K562 (cell line): ENCODE results near the gene RFPL1.

ENCODE experiments used
- CHD1 ChIP-seq: fragments of 200-600 bp; sonication (generic); IDR thresholded peaks from one replicate; pipeline ENCODE4 v1.6.1; 2012; ENCODE audit warnings: mild to moderate bottlenecking, moderate library complexity, low read length, inconsistent platforms
- DIDO1 ChIP-seq: fragments of 450-650 bp; IDR thresholded peaks from 2 replicates; pipeline ENCODE4 v1.6.1; 2016; ENCODE audit warnings: low read depth, missing biosample characterization, missing genetic modification characterization
- JUN ChIP-seq, 2 experiments: sonication (generic) in 1 of 2; formaldehyde crosslinking in 1 of 2; IDR thresholded peaks; 2 replicates each; pipeline versions ENCODE4 v1.6.1 to v1.8.0; 2012 to 2022; ENCODE audit warnings: borderline replicate concordance in 2 of 2, mild to moderate bottlenecking in 2 of 2, improper control_type of control experiment in 1 of 2, low read depth in 1 of 2, low read length in 1 of 2, missing genetic modification reagents in 1 of 2
- SRSF7 ChIP-seq: fragments of 200-400 bp; formaldehyde crosslinking; optimal IDR thresholded peaks from 2 replicates; pipeline ENCODE3; 2017; ENCODE audit warnings: mild to moderate bottlenecking, low read depth, low read length
- YY1 ChIP-seq, 3 experiments: IDR thresholded peaks; 2 replicates each; pipeline ENCODE4 v1.6.1; 2011; ENCODE audit warnings: low read length in 2 of 3, mild to moderate bottlenecking in 2 of 3, moderate library complexity in 2 of 3, borderline replicate concordance in 1 of 3, control low read depth in 1 of 3, low read depth in 1 of 3; ENCODE audit not compliant: insufficient read depth in 3 of 3, insufficient replicate concordance in 2 of 3, control insufficient read depth in 1 of 3, insufficient read length in 1 of 3; ENCODE audit errors: extremely low read depth in 1 of 3
- ZFP1 ChIP-seq: fragments of 450-650 bp; formaldehyde crosslinking; IDR thresholded peaks from 2 replicates; pipeline ENCODE4 v1.4.0; 2020; ENCODE audit warnings: mild to moderate bottlenecking, mixed read lengths
- ZNF274 ChIP-seq: IDR thresholded peaks from 2 replicates; pipeline ENCODE4 v1.6.1; 2011; ENCODE audit warnings: low read depth, mild to moderate bottlenecking, low read length, moderate library complexity, borderline replicate concordance
- ZNF586 ChIP-seq: fragments of 450-650 bp; formaldehyde crosslinking; conservative IDR thresholded peaks from 2 replicates; pipeline ENCODE4 v1.4.0; 2020; ENCODE audit warnings: mild to moderate bottlenecking, moderate library complexity
- ZNF780A ChIP-seq: fragments of 250-450 bp; sonication (Bioruptor Pico); IDR thresholded peaks from 2 replicates; pipeline ENCODE4 v1.5.0; 2021; ENCODE audit warnings: mild to moderate bottlenecking
- ZNF785 ChIP-seq: fragments of 250-450 bp; sonication (Bioruptor Pico); IDR thresholded peaks from 2 replicates; pipeline ENCODE4 v1.4.0; 2020; ENCODE audit warnings: mild to moderate bottlenecking
- TF ChIP-seq, protein P1 (sequence below), 3 experiments: IDR thresholded peaks in 2 of 3; conservative IDR thresholded peaks in 1 of 3; 2 replicates each; pipeline ENCODE4 v1.5.1; 2011 to 2012; ENCODE audit warnings: low read length in 3 of 3, mild to moderate bottlenecking in 3 of 3, control low read depth in 2 of 3, improper control_type of control experiment in 1 of 3, inconsistent platforms in 1 of 3, low read depth in 1 of 3, mixed read lengths in 1 of 3, moderate library complexity in 1 of 3; ENCODE audit not compliant: insufficient read depth in 2 of 3
- TF ChIP-seq, protein P2 (sequence below): fragments of 450-650 bp; IDR thresholded peaks from 2 replicates; pipeline ENCODE4 v1.6.1; 2016
- TF ChIP-seq, protein P3 (sequence below): fragments of 250-450 bp; sonication (Bioruptor Pico); IDR thresholded peaks from 2 replicates; pipeline ENCODE4 v1.5.0; 2020; ENCODE audit warnings: mild to moderate bottlenecking, borderline replicate concordance

DNA sequence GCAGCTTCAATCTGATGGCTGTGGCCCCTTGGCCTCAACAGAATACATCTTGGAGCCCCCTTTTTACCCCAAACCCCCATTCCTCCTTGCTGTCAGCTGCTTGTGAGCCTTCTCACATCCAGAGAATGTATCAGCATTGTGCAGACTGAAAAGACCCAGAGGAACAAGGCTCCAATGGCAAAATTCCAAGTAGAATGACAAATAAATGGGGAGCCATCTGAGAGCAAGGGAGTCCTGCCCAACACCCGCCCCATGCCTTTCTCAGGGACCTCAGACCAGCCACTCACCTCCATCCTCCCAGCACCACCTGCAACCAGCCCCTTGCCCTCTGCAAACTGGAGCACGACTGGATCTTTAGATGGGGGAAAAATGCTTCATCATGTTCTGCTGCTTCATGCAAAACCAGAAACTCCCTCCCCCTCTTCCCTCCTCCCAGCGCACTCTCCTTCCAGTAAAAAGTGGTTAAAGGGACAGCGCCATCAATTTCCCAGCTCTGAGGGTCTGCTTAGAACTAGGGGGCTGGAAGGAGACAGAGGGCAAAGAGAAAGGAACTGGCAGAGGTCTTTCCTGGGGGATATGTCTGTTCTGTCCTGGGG lies 39.4 kb downstream of the RFPL1 start:
- TF ChIP-seq, protein P1, sequence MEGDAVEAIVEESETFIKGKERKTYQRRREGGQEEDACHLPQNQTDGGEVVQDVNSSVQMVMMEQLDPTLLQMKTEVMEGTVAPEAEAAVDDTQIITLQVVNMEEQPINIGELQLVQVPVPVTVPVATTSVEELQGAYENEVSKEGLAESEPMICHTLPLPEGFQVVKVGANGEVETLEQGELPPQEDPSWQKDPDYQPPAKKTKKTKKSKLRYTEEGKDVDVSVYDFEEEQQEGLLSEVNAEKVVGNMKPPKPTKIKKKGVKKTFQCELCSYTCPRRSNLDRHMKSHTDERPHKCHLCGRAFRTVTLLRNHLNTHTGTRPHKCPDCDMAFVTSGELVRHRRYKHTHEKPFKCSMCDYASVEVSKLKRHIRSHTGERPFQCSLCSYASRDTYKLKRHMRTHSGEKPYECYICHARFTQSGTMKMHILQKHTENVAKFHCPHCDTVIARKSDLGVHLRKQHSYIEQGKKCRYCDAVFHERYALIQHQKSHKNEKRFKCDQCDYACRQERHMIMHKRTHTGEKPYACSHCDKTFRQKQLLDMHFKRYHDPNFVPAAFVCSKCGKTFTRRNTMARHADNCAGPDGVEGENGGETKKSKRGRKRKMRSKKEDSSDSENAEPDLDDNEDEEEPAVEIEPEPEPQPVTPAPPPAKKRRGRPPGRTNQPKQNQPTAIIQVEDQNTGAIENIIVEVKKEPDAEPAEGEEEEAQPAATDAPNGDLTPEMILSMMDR (IDR thresholded peaks at IDR 0.05 in 2 of 3, conservative IDR thresholded peaks at IDR 0.05 in 1 of 3; ENCODE audit: insufficient read depth in 2 of 3, low read depth in 1 of 3, low read length in 3 of 3), result no peak
- TF ChIP-seq SRSF7 (no peak), YY1 (IDR thresholded peaks at IDR 0.05; ENCODE audit: borderline replicate concordance in 1 of 3, control insufficient read depth in 1 of 3, extremely low read depth in 1 of 3, insufficient read depth in 3 of 3, insufficient read length in 1 of 3, insufficient replicate concordance in 2 of 3, low read depth in 1 of 3, low read length in 2 of 3) (no peak), JUN (IDR thresholded peaks at IDR 0.05; ENCODE audit: borderline replicate concordance, low read depth, low read length) (no peak), JUN (CRISPR knock-in tag; IDR thresholded peaks at IDR 0.05; ENCODE audit: borderline replicate concordance) (no peak), CHD1 (no peak), ZNF785 (CRISPR knock-in tag) (no peak), DIDO1 (tag) (no peak), ZNF586 (CRISPR knock-in tag) (no peak), ZNF780A (CRISPR knock-in tag) (no peak), ZNF274 (no peak), ZFP1 (CRISPR knock-in tag) (no peak)
- TF ChIP-seq, protein P2, sequence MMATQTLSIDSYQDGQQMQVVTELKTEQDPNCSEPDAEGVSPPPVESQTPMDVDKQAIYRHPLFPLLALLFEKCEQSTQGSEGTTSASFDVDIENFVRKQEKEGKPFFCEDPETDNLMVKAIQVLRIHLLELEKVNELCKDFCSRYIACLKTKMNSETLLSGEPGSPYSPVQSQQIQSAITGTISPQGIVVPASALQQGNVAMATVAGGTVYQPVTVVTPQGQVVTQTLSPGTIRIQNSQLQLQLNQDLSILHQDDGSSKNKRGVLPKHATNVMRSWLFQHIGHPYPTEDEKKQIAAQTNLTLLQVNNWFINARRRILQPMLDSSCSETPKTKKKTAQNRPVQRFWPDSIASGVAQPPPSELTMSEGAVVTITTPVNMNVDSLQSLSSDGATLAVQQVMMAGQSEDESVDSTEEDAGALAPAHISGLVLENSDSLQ, result no peak
- TF ChIP-seq, protein P3, sequence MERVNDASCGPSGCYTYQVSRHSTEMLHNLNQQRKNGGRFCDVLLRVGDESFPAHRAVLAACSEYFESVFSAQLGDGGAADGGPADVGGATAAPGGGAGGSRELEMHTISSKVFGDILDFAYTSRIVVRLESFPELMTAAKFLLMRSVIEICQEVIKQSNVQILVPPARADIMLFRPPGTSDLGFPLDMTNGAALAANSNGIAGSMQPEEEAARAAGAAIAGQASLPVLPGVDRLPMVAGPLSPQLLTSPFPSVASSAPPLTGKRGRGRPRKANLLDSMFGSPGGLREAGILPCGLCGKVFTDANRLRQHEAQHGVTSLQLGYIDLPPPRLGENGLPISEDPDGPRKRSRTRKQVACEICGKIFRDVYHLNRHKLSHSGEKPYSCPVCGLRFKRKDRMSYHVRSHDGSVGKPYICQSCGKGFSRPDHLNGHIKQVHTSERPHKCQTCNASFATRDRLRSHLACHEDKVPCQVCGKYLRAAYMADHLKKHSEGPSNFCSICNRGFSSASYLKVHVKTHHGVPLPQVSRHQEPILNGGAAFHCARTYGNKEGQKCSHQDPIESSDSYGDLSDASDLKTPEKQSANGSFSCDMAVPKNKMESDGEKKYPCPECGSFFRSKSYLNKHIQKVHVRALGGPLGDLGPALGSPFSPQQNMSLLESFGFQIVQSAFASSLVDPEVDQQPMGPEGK (CRISPR knock-in tag), result no peak
